GM19468 (cell line): ENCODE measurements around the gene MACROH2A2.
"Not testable (repeated sequence)": the region's sequence is repeated elsewhere in the genome, so short reads cannot be mapped to it uniquely, and the experiment has no call there.

Experiments used
- ATAC-seq: cut with Tn5 transposase; IDR thresholded peaks from one replicate; pipeline ENCODE4 v1.9.1; 2021; ENCODE audit warnings: mild to moderate bottlenecking, moderate library complexity, moderate number of reproducible peaks; ENCODE audit not compliant: unreplicated experiment; ENCODE audit errors: extremely low read depth

Gene MACROH2A2

GRCh38 chr10:70146489-70147258 is 94.0 kb downstream of the MACROH2A2 start, which contains the start of gene TYSND1:
Gene TYSND1 (minus strand): TSS chr10:70146700. CDS start chr10:70146586, 114 bp downstream.
- peak; percentile 84 for ATAC-seq

- ATAC-seq, result no peak
Observed at GRCh38 chr10:70147259-70147625, 94.6 kb downstream of the MACROH2A2 start.

GRCh38 chr10:70148516-70148915 is 95.9 kb downstream of the MACROH2A2 start:
- ATAC-seq, result no peak

GRCh38 chr10:70155255-70155838 is 102.7 kb downstream of the MACROH2A2 start:
- ATAC-seq, result no peak

GRCh38 chr10:70158113-70158512 is 105.5 kb downstream of the MACROH2A2 start:
- no peak for ATAC-seq

- ATAC-seq, result not testable (repeated sequence)
Observed at GRCh38 chr10:70159366-70159765, 106.7 kb downstream of the MACROH2A2 start.

GRCh38 chr10:70160798-70161197 is 108.2 kb downstream of the MACROH2A2 start:
- no peak for ATAC-seq
